GM21367 (cell line): ENCODE data around the gene ZBTB18.

Experiments
- ATAC-seq: cut with Tn5 transposase; IDR thresholded peaks from one replicate; pipeline ENCODE4 v1.9.1; 2021; ENCODE audit not compliant: unreplicated experiment

Gene ZBTB18

GRCh38 chr1:244060686-244061085 is 9.6 kb downstream of the ZBTB18 start:
- ATAC-seq: no peak

- ATAC-seq: no peak
Measured at GRCh38 chr1:244062156-244062725, 11.2 kb downstream of the ZBTB18 start.

GRCh38 chr1:244063498-244063897 is 12.4 kb downstream of the ZBTB18 start:
- no peak for ATAC-seq

DNA sequence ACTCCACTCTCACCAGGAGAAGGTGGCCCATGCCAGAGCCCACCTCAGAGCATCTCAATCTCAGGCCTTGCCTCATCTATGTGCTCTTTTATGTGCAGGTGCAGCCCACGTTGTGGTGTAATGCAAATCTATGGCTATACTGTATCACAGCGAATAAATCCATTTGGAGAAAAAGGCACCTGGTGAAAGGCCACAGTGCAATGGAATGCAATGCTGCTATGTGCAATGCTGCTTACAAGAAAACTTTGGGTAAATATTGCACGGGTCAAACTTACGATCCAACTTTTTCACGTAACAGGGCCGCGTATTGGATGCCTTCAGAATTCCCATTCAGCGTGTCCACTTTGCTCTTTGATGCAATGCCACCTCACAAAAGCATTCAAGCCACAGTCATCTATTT is 13.5 kb downstream of the ZBTB18 start:
- ATAC-seq: no peak

DNA sequence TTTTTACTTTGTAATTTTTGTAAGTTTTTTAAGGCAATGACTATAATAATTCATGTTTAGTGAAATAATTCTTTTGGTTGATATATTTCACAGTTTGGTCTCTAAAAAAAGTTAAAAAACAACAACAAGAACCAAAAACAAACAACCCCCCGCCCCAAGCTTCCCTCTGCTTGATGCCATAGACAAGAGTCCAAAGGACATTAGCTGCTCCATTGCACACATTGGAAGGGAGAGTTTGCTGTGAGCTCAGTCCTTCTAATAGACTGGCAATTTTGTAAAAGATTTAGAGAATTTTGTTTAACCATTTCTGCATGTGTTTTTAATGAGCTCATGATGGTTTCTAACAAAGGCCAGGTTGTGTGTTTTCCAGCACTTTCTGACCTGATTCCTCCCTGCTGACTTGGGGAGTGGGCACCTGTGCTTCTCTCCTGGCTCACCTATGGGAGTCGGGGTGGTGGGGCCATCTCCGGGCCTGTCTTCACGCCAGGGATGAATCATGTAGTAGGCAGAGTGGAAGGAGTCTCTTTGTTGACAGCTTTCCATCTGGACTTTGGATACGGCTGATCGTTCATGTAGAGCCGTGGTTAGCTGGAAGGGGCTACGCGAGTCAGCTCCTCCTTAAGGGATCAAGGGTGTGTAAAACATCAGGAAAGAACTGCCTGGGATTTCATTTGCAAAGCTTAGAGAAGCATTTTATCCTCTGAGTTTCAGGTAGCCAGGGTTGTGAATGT is 14.1 kb downstream of the ZBTB18 start:
- ATAC-seq: no peak

GRCh38 chr1:244065960-244066388 is 14.9 kb downstream of the ZBTB18 start:
- no peak for ATAC-seq

DNA sequence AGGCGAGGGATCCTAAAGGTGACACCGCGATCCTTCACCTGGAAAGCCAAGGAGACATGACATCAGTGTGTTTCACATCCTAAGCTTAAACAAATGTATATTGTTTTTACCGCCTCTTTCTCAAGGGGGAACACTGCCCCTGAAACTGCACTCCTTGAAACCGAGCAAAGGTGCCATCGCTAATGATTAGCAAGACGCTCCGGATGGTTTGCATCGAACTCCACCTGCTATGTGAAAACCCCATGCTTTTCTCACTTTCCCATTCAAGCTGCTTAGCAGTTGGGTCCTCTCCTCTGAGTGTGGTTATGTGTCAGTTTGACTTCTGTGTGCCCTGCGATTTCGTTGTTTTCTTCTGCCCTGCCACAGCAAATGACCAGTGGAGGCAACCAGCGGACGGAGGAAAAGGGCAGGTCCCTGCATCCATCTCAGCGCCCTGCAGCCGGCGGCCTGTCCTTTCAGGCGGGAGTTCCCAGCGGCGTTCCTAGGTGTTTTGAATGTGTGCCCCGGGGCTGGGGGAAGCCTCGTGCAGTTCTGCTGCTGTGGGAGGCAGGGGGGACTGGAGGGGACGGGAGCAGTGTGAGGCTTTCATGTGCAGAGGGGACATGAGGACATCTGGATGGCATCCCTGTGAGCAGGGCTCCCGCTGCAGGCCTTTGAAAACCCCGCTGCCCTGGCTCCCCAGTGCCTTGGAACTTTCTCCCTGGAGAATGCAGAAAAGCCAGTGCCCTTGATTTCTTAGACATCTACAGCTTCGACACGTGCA is 16.1 kb downstream of the ZBTB18 start:
- ATAC-seq: no peak

DNA sequence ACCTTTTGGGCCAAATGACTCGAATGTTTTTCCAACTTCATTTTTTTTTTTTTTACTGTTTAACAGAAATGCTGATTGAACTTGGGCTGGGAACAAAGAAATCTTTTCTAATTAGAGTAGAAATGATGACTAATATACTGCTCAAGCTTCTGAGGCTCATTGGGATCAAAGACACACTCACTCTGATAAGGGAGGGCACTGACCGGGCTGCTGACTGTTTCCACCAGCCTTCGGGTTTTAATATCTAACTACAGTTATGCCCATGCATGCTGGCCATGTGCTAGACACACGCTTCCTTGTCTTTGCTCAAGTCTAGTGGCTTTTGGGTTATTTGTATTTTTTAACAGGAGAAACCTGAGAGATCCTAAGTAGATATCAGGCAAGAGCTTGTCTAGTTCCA is 16.8 kb downstream of the ZBTB18 start:
- no peak for ATAC-seq

DNA sequence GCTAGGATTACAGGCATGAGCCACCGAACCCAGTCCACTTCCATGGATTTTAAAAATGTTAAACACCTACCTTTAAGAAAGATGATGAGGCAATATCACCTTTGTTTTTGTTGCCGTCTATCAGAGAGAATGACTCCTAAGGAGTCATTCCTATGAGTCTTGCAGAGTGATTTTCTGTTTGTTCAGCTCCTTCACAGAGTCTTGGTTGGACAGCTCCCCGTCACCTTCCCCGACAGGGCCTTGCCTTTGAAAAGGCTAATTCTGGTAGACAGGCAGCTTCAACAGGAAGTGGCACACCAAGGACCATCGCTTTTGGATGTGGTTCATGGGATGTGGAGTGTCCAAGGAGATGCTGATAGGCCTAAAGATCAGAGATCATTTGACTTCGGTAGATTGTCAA is 17.5 kb downstream of the ZBTB18 start:
- ATAC-seq: no peak

DNA sequence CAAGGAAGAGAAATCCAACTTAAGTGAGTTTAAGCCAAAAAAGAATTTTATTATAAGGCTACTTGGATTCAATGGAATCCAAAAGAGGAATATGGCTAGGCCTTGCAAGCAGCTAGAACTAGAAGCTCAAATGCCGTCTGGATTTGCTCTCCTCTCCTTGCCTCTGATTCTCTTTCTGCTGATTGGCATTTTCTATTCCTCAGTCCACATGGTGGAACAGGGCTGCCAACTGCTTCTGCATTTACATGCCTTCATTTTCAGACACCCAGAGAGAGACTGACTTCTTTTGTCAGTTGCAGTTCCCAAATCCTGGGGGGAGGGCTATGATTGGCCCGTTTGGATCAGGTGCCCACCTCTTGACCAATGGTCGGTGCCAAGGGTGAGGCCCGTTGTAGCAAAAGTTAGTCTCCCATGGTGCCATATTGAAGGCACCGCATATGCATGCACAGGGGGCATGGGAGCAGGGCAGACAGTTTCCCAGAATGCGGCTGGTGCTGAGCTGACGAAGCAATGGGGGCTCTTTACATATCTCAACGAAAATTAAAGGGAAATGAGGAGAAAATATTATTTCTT is 18.3 kb downstream of the ZBTB18 start:
- ATAC-seq: no peak

- peak; percentile 69 for ATAC-seq
Measured at GRCh38 chr1:244074559-244075171, 23.6 kb downstream of the ZBTB18 start.

DNA sequence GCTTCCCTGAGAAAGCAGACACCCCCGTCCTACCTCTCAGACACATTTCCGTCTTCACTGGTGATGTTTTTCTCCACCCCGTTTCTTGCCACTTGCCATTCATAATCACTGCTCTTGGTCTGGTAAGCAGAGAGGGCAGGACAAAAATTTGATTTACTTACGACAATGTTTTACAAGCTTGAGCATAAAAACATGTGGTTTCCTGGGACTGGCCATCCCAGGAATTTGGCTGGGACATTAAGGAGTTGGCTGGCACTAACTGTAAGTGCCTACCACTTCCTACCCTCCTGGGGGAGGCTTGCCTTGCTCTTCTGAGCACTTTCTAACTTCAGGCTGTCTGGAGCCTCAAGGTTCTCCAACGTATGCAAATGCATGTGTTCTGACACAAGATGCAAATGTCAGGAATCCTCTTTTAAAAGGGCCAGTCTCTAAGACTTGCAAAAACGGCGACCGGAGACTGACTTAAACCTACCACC is 24.2 kb downstream of the ZBTB18 start:
- peak; percentile 7 for ATAC-seq

DNA sequence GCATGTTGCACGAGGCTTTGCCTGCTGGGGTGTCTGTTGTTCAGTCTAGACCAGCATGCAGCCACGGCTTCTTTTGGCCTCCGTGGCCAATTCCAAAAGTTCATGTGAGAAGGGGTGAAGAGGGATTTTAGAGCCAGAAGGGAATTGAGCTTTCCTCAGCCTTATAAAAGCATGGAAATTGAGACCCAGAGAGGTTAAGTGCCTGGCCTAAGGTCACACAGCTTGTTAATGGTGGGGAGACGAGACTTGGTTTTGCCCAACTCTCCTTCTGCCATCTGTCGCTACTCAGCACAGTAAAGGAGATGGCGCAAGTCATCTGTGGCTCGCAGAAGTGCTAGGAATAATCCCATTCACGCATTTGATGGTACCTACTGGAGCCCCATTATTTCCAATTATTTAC is 25.7 kb downstream of the ZBTB18 start:
- ATAC-seq: no peak

DNA sequence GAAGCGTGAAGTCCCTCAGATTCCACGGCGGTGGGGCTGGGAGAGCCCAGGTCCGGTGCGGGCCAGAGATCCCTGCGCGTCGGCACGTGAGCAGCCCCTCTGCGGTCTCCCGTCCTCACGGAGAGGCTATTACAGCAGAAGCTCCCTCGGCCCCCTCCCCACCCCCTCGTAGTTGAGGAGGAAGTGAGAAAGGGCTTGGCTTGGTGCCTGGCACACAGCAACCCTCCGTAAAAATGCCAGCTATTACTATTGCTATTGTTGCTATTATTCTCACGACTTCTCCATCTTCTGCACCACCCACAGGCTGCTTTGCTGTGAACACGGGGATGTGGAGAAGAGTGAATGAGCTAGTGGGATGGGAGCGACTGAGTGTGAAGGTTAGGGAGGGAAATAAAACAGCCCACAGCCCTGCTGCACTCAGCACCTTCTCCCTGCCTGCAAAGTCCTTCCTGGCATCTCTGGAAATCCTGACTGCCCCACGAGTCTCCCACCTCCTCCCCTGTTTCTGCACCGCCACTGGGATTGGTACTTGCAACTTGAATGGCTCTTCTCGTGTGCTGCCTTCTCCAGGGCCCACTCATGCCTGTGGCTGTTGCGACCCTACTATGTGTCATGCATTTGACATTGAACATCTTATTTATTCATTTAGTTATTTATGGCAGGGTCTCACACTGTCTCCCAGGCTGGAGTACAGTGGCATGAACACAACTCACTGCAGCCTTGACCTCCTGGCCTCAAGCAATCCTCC is 26.6 kb downstream of the ZBTB18 start:
- no peak for ATAC-seq

GRCh38 chr1:244080343-244080929 is 29.4 kb downstream of the ZBTB18 start:
- no peak for ATAC-seq

DNA sequence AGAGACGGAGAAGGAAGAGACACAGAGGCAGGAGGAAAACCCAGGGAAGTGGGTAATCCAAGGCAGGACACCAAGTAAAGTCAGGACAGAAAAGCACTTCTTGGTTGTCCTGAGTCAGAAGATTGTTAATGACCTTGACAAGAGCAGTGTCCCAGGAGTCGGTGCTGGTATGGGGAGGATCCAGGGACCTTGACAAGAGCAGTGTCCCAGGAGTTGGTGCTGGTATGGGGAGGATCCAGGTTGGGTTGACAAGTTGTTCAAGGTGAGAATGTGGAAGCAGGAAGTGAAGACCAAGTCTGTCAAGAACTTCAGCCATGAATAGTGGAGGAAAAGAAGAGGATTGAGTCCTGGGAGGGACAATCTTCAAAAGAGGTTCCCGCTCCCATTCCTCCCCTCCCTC is 31.9 kb downstream of the ZBTB18 start:
- no peak for ATAC-seq

GRCh38 chr1:244083383-244083943 is 32.4 kb downstream of the ZBTB18 start:
- ATAC-seq: no peak

- ATAC-seq: no peak
Measured at GRCh38 chr1:244084763-244085162, 33.7 kb downstream of the ZBTB18 start.

DNA sequence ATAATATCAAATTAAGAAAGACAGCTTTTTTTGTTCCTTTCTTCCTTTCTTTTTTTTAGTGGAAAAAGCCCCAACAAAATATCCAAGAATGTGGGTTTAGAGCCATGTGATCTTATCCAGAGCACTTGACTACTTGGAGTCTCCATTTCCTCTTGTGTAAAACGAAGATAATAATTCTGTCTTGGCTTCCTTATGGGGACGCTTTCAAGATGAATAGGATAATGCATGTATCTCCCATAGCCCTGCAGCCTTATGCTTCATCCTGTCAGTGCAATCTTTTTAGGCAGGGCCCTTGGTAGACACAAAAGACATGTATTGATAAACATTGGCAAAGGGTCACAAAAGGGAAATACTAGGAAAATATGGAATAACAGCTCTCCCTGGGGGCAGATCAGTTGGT is 34.8 kb downstream of the ZBTB18 start:
- ATAC-seq: no peak

DNA sequence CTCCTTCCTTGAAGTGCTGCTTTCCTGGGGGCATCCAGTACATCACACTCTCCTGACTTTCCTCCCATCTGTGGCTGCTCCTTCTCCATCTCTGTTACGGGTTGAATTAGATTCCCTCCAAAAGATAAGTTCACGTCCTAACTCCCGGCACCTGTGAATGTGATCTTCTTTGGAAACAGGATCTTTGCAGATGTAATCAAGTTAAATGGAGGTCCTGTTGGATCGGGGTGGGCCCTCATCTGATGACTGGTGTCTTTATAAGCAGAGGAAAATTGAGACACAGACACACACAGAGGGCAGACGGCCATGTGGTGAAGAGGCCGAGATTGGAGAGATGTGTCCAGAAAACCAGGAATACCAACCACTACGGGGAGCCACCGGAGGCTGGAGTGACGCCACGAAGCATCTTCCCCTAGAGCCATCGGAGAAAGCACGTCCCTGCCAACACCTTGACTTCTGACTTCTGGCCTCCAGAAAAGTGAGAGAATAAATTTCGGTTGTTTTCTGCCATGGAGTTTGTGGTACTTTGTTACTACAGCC is 36.0 kb downstream of the ZBTB18 start:
- ATAC-seq: no peak
